ENCODE results near the gene SLC40A1. TPM values are rescaled to one million over a fixed set of nuclear protein-coding genes. Genes with fewer than 3 reads are reported as not detected.

SLC40A1 gene
- total and polyA plus RNA-seq, 2 of the 13 experiments (the other 11 are each of a cell fraction or from before 2014, with no cell fraction given): 10.6 to 24.9 TPM

GRCh38 chr2:189613077-189613636 is 32.6 kb upstream of the SLC40A1 start (continued):
- TF ChIP-seq, protein P1, sequence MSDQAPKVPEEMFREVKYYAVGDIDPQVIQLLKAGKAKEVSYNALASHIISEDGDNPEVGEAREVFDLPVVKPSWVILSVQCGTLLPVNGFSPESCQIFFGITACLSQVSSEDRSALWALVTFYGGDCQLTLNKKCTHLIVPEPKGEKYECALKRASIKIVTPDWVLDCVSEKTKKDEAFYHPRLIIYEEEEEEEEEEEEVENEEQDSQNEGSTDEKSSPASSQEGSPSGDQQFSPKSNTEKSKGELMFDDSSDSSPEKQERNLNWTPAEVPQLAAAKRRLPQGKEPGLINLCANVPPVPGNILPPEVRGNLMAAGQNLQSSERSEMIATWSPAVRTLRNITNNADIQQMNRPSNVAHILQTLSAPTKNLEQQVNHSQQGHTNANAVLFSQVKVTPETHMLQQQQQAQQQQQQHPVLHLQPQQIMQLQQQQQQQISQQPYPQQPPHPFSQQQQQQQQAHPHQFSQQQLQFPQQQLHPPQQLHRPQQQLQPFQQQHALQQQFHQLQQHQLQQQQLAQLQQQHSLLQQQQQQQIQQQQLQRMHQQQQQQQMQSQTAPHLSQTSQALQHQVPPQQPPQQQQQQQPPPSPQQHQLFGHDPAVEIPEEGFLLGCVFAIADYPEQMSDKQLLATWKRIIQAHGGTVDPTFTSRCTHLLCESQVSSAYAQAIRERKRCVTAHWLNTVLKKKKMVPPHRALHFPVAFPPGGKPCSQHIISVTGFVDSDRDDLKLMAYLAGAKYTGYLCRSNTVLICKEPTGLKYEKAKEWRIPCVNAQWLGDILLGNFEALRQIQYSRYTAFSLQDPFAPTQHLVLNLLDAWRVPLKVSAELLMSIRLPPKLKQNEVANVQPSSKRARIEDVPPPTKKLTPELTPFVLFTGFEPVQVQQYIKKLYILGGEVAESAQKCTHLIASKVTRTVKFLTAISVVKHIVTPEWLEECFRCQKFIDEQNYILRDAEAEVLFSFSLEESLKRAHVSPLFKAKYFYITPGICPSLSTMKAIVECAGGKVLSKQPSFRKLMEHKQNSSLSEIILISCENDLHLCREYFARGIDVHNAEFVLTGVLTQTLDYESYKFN (CRISPR knock-in tag; conservative IDR thresholded peaks at IDR 0.05): no peak
- TF ChIP-seq SNAI1 (CRISPR knock-in tag; IDR thresholded peaks at IDR 0.05; ENCODE audit: borderline replicate concordance): no peak
- TF ChIP-seq, protein P2, sequence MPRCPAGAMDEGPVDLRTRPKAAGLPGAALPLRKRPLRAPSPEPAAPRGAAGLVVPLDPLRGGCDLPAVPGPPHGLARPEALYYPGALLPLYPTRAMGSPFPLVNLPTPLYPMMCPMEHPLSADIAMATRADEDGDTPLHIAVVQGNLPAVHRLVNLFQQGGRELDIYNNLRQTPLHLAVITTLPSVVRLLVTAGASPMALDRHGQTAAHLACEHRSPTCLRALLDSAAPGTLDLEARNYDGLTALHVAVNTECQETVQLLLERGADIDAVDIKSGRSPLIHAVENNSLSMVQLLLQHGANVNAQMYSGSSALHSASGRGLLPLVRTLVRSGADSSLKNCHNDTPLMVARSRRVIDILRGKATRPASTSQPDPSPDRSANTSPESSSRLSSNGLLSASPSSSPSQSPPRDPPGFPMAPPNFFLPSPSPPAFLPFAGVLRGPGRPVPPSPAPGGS (CRISPR knock-in tag; IDR thresholded peaks at IDR 0.05): no peak
- no peak for TF ChIP-seq NR1H2 (CRISPR knock-in tag; IDR thresholded peaks at IDR 0.05; ENCODE audit: borderline replicate concordance, low read depth)
- TF ChIP-seq ZSCAN9 (CRISPR knock-in tag; IDR thresholded peaks at IDR 0.05; ENCODE audit: borderline replicate concordance): no peak; the same call in 1 of the 2 replicates
- TF ChIP-seq FOXA3 (CRISPR knock-in tag; IDR thresholded peaks at IDR 0.05): no peak; the same call in 1 of the 2 replicates
- TF ChIP-seq ZNF709 (CRISPR knock-in tag; IDR thresholded peaks at IDR 0.05): no peak
- TF ChIP-seq, protein P3, sequence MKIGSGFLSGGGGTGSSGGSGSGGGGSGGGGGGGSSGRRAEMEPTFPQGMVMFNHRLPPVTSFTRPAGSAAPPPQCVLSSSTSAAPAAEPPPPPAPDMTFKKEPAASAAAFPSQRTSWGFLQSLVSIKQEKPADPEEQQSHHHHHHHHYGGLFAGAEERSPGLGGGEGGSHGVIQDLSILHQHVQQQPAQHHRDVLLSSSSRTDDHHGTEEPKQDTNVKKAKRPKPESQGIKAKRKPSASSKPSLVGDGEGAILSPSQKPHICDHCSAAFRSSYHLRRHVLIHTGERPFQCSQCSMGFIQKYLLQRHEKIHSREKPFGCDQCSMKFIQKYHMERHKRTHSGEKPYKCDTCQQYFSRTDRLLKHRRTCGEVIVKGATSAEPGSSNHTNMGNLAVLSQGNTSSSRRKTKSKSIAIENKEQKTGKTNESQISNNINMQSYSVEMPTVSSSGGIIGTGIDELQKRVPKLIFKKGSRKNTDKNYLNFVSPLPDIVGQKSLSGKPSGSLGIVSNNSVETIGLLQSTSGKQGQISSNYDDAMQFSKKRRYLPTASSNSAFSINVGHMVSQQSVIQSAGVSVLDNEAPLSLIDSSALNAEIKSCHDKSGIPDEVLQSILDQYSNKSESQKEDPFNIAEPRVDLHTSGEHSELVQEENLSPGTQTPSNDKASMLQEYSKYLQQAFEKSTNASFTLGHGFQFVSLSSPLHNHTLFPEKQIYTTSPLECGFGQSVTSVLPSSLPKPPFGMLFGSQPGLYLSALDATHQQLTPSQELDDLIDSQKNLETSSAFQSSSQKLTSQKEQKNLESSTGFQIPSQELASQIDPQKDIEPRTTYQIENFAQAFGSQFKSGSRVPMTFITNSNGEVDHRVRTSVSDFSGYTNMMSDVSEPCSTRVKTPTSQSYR (CRISPR knock-in tag; IDR thresholded peaks at IDR 0.05; ENCODE audit: borderline replicate concordance): no peak
- TF ChIP-seq ZNF598 (CRISPR knock-in tag; IDR thresholded peaks at IDR 0.05; ENCODE audit: borderline replicate concordance): no peak
- TF ChIP-seq UBTF (CRISPR knock-in tag; IDR thresholded peaks at IDR 0.05): no peak
- TF ChIP-seq TOPORS (CRISPR knock-in tag; IDR thresholded peaks at IDR 0.05): no peak
- TF ChIP-seq, protein P4, sequence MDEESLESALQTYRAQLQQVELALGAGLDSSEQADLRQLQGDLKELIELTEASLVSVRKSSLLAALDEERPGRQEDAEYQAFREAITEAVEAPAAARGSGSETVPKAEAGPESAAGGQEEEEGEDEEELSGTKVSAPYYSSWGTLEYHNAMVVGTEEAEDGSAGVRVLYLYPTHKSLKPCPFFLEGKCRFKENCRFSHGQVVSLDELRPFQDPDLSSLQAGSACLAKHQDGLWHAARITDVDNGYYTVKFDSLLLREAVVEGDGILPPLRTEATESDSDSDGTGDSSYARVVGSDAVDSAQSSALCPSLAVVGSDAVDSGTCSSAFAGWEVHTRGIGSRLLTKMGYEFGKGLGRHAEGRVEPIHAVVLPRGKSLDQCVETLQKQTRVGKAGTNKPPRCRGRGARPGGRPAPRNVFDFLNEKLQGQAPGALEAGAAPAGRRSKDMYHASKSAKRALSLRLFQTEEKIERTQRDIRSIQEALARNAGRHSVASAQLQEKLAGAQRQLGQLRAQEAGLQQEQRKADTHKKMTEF (CRISPR knock-in tag; IDR thresholded peaks at IDR 0.05): no peak; the same call in 1 of the 2 replicates
- TF ChIP-seq ZFP62 (CRISPR knock-in tag; IDR thresholded peaks at IDR 0.05): no peak
- TF ChIP-seq ZNF441 (CRISPR knock-in tag; IDR thresholded peaks at IDR 0.05; ENCODE audit: borderline replicate concordance): no peak
- no peak for TF ChIP-seq EHMT2 (IDR thresholded peaks at IDR 0.05; ENCODE audit: borderline replicate concordance, low read depth, low read length)
- no peak for TF ChIP-seq NAIF1 (CRISPR knock-in tag; IDR thresholded peaks at IDR 0.05; ENCODE audit: borderline replicate concordance)
- TF ChIP-seq CBX2 (IDR thresholded peaks at IDR 0.05; ENCODE audit: low read depth, low read length): no peak
- TF ChIP-seq CBX2 (CRISPR knock-in tag; IDR thresholded peaks at IDR 0.05; ENCODE audit: low read depth): no peak
- TF ChIP-seq ZBTB7A (CRISPR knock-in tag; IDR thresholded peaks at IDR 0.05): no peak
